H1 (cell line): ENCODE data around the gene CDH11. TPM values are rescaled to one million over a fixed set of nuclear protein-coding genes. Genes with fewer than 3 reads are reported as not detected.

Experiments used
- CTCF ChIA-PET: fragments of 300-600 bp; sonication (Branson Sonifier 250); formaldehyde crosslinking; loops from one replicate; lab custom pipeline; 2021; ENCODE audit not compliant: partially characterized antibody; lab: Charles Lee
- POLR2A ChIA-PET: fragments of 300-600 bp; sonication (Branson Sonifier 250); formaldehyde crosslinking; loops from one replicate; lab custom pipeline; 2021; ENCODE audit warnings: inconsistent platforms; ENCODE audit not compliant: partially characterized antibody; lab: Charles Lee
- DNase-seq, 2 experiments: peaks; one replicate each; pipeline versions ENCODE4 v3.0.0 to v3.0.0-alpha.2; 2010 to 2022; ENCODE audit warnings: low spot score in 2 of 2, low read depth in 1 of 2, mixed read lengths in 1 of 2
- FAIRE-seq: peaks from 2 replicates; lab custom pipeline; 2011; peaks lifted over from hg19 to GRCh38; lab: Jason Lieb, UNC
- H2AFZ ChIP-seq: 2 replicates; pipeline ENCODE4 v1.8.1; 2012; ENCODE audit warnings: low read length, inconsistent platforms
- H2AK5ac ChIP-seq: 2 replicates; pipeline ENCODE4 v1.6.1; 2013; ENCODE audit warnings: low read depth, low read length
- H2BK120ac ChIP-seq: replicated peaks from 2 replicates; pipeline ENCODE3; 2013; ENCODE audit warnings: low read depth, low read length, inconsistent platforms
- H2BK12ac ChIP-seq: 2 replicates; pipeline ENCODE4 v1.6.1; 2013; ENCODE audit warnings: low read depth, low read length
- H2BK15ac ChIP-seq: 2 replicates; pipeline ENCODE4 v1.6.1; 2013; ENCODE audit warnings: low read length
- H2BK20ac ChIP-seq: 2 replicates; pipeline ENCODE4 v1.6.1; 2013; ENCODE audit warnings: low read length
- H2BK5ac ChIP-seq: 2 replicates; pipeline ENCODE4 v1.6.1; 2013; ENCODE audit warnings: low read depth, low read length
- H3K14ac ChIP-seq: 2 replicates; pipeline ENCODE4 v1.6.1; 2013; ENCODE audit warnings: inconsistent platforms; ENCODE audit not compliant: insufficient read length
- H3K18ac ChIP-seq: 2 replicates; pipeline ENCODE4 v1.6.1; 2013; ENCODE audit warnings: low read length; ENCODE audit errors: extremely low read depth
- H3K23ac ChIP-seq: 2 replicates; pipeline ENCODE4 v1.6.1; 2013; ENCODE audit warnings: inconsistent platforms; ENCODE audit not compliant: insufficient read length
- H3K23me2 ChIP-seq: 2 replicates; pipeline ENCODE4 v1.6.1; 2013; ENCODE audit warnings: low read depth, low read length
- H3K27ac ChIP-seq: 2 replicates; pipeline ENCODE4 v1.6.1; 2011; ENCODE audit warnings: low read depth, low read length, inconsistent platforms
- H3K27me3 ChIP-seq, 4 experiments: replicated peaks in 1 of 4; 1 replicate in 1 of 4; 2 replicates in 3 of 4; pipeline versions ENCODE4 v1.6.1 to v1.8.1; 2011 to 2013; ENCODE audit warnings: low read length in 3 of 4, mild to moderate bottlenecking in 3 of 4, inconsistent platforms in 2 of 4, mixed read lengths in 2 of 4, moderate library complexity in 1 of 4; ENCODE audit not compliant: control insufficient read depth in 3 of 4, insufficient read depth in 3 of 4; ENCODE audit errors: extremely low read depth in 1 of 4
- H3K36me3 ChIP-seq, 4 experiments: 2 replicates each; pipeline versions ENCODE4 v1.6.1 to v1.8.1; 2011 to 2013; ENCODE audit warnings: mild to moderate bottlenecking in 4 of 4, low read length in 3 of 4, moderate library complexity in 2 of 4, control low read depth in 1 of 4, inconsistent platforms in 1 of 4; ENCODE audit not compliant: insufficient read depth in 4 of 4, control insufficient read depth in 2 of 4
- H3K4ac ChIP-seq: replicated peaks from 2 replicates; pipeline ENCODE3; 2013; ENCODE audit warnings: low read length, low read depth, mixed read lengths, inconsistent platforms; ENCODE audit not compliant: insufficient read length
- H3K4me1 ChIP-seq, 4 experiments: replicated peaks in 1 of 4; 1 replicate in 1 of 4; 2 replicates in 3 of 4; pipeline versions ENCODE4 v1.6.1 to v1.8.1; 2011 to 2013; ENCODE audit warnings: low read length in 3 of 4, inconsistent platforms in 2 of 4, mixed read lengths in 1 of 4; ENCODE audit not compliant: insufficient read depth in 4 of 4, control insufficient read depth in 3 of 4
- H3K4me2 ChIP-seq, 2 experiments: 2 replicates each; pipeline versions ENCODE4 v1.6.1 to v1.8.1; 2011 to 2013; ENCODE audit warnings: low read depth in 2 of 2, low read length in 2 of 2, control low read depth in 1 of 2, inconsistent platforms in 1 of 2, mild to moderate bottlenecking in 1 of 2; ENCODE audit not compliant: insufficient read depth in 1 of 2
- H3K4me3 ChIP-seq, 4 experiments: fragments of 200-600, 300-600 bp in 1 of 4; sonication (generic), shearing (Covaris generic), sonication (Bioruptor Twin) in 1 of 4; 2 replicates each; pipeline versions ENCODE4 v1.5.1 to v1.8.1; 2011 to 2016; ENCODE audit warnings: low read length in 4 of 4, low read depth in 3 of 4, control low read depth in 2 of 4, inconsistent platforms in 2 of 4, mild to moderate bottlenecking in 2 of 4, mixed read lengths in 1 of 4, moderate library complexity in 1 of 4; ENCODE audit not compliant: insufficient read depth in 2 of 4; ENCODE audit errors: extremely low read depth in 1 of 4
- H3K56ac ChIP-seq: replicated peaks from 2 replicates; pipeline ENCODE3; 2013; ENCODE audit warnings: low read depth, mild to moderate bottlenecking, mixed read lengths, low read length, inconsistent platforms; ENCODE audit not compliant: insufficient read length
- H3K79me1 ChIP-seq: 2 replicates; pipeline ENCODE4 v1.6.1; 2013; ENCODE audit warnings: low read depth, low read length, control low read depth
- H3K79me2 ChIP-seq, 2 experiments: 2 replicates each; pipeline versions ENCODE4 v1.6.1 to v1.8.1; 2012 to 2013; ENCODE audit warnings: low read length in 2 of 2, mild to moderate bottlenecking in 2 of 2, inconsistent platforms in 1 of 2; ENCODE audit not compliant: insufficient read depth in 2 of 2, control insufficient read depth in 1 of 2
- H3K9ac ChIP-seq, 4 experiments: replicated peaks in 1 of 4; 1 replicate in 1 of 4; 2 replicates in 3 of 4; pipeline versions ENCODE4 v1.6.1 to v1.8.1; 2011 to 2013; ENCODE audit warnings: low read depth in 3 of 4, low read length in 3 of 4, control low read depth in 2 of 4, mild to moderate bottlenecking in 2 of 4, moderate library complexity in 2 of 4, inconsistent platforms in 1 of 4; ENCODE audit errors: extremely low read depth in 1 of 4
- H3K9me3 ChIP-seq, 2 experiments: 2 replicates each; pipeline versions ENCODE4 v1.6.1 to v1.8.1; 2012 to 2013; ENCODE audit warnings: mild to moderate bottlenecking in 2 of 2, moderate library complexity in 2 of 2, control low read depth in 1 of 2, inconsistent platforms in 1 of 2, low read depth in 1 of 2, low read length in 1 of 2, mixed read lengths in 1 of 2; ENCODE audit not compliant: insufficient read depth in 2 of 2
- H4K20me1 ChIP-seq, 2 experiments: replicated peaks in 1 of 2; 2 replicates each; pipeline versions ENCODE3 to v1.8.1; 2011 to 2013; ENCODE audit warnings: inconsistent platforms in 2 of 2, low read length in 2 of 2, mild to moderate bottlenecking in 1 of 2; ENCODE audit not compliant: insufficient read depth in 2 of 2, control insufficient read depth in 1 of 2
- H4K5ac ChIP-seq: 2 replicates; pipeline ENCODE4 v1.6.1; 2013; ENCODE audit warnings: low read length, low read depth, mixed read lengths, inconsistent platforms; ENCODE audit not compliant: insufficient read length
- H4K8ac ChIP-seq: 2 replicates; pipeline ENCODE4 v1.8.0; 2013; ENCODE audit warnings: mild to moderate bottlenecking, moderate library complexity, low read length, inconsistent platforms; ENCODE audit not compliant: insufficient read depth; ENCODE audit errors: extremely low read depth
- H4K91ac ChIP-seq: replicated peaks from 2 replicates; pipeline ENCODE3; 2013; ENCODE audit warnings: low read length, mixed read lengths, inconsistent platforms; ENCODE audit not compliant: insufficient read length
- CBX8 ChIP-seq: fragments of 300-800, 300-1000 bp; sonication (generic); IDR thresholded peaks from 2 replicates; pipeline ENCODE4 v1.7.1; 2016; ENCODE audit warnings: low read depth, low read length, borderline replicate concordance
- EZH2 ChIP-seq: fragments of 200-600 bp; sonication (generic); IDR thresholded peaks from 2 replicates; pipeline ENCODE4 v1.7.1; 2012; ENCODE audit warnings: low read depth, mild to moderate bottlenecking, moderate library complexity, low read length, inconsistent platforms; ENCODE audit not compliant: severe bottlenecking
- GTF2F1 ChIP-seq: IDR thresholded peaks from 2 replicates; pipeline ENCODE4 v1.6.1; 2012; ENCODE audit warnings: low read depth, low read length, improper control_type of control experiment, borderline replicate concordance
- JUND ChIP-seq: IDR thresholded peaks from 2 replicates; pipeline ENCODE4 v1.6.1; 2011; ENCODE audit warnings: mild to moderate bottlenecking, improper control_type of control experiment, low read length
- PHF8 ChIP-seq: fragments of 200-600 bp; sonication (generic); conservative IDR thresholded peaks from 2 replicates; pipeline ENCODE4 v1.7.1; 2012; ENCODE audit warnings: low read depth, mild to moderate bottlenecking, inconsistent platforms, low read length, moderate library complexity
- SIN3A ChIP-seq, 2 experiments: IDR thresholded peaks in 1 of 2; conservative IDR thresholded peaks in 1 of 2; 2 replicates each; pipeline ENCODE4 v1.6.1; 2011 to 2012; ENCODE audit warnings: low read length in 2 of 2, improper control_type of control experiment in 1 of 2, low read depth in 1 of 2, mild to moderate bottlenecking in 1 of 2
- SIRT6 ChIP-seq: IDR thresholded peaks from one replicate; pipeline ENCODE4 v1.7.1; 2012; ENCODE audit warnings: low read length, inconsistent platforms
- SP1 ChIP-seq: IDR thresholded peaks from 2 replicates; pipeline ENCODE4 v1.6.1; 2011; ENCODE audit warnings: low read depth, low read length
- TBP ChIP-seq: IDR thresholded peaks from 2 replicates; pipeline ENCODE4 v1.6.1; 2011; ENCODE audit warnings: low read depth, low read length, improper control_type of control experiment
- TCF12 ChIP-seq: IDR thresholded peaks from 2 replicates; pipeline ENCODE4 v1.6.1; 2011; ENCODE audit warnings: low read depth, mild to moderate bottlenecking, low read length
- WGBS, 2 experiments: shearing (Covaris generic) in 1 of 2; methylation state at CpG; one replicate each; pipeline versions ENCODE4 v1.1.6 to v1.1.7; 2013 to 2015; ENCODE audit warnings: low lambda C conversion rate in 2 of 2, mixed read lengths in 2 of 2, inconsistent platforms in 1 of 2, low coverage in 1 of 2, missing lambda C conversion rate in 1 of 2; ENCODE audit not compliant: insufficient replicate concordance in 2 of 2, insufficient coverage in 1 of 2, insufficient read length in 1 of 2; ENCODE audit errors: extremely low coverage in 1 of 2, missing lambda C conversion rate in 1 of 2; 5-methylcytosine and 5-hydroxymethylcytosine counted together
- polyA plus RNA-seq, 7 experiments: library from polyadenylated mRNA; depleted of rRNA in 3 of 7; stranded (reverse) in 5 of 7; unstranded in 2 of 7; fragments of >200 nt in 5 of 7; fragments of 200-250 nt in 2 of 7; gene quantifications; 1 replicate in 5 of 7; 2 replicates in 1 of 7; 4 replicates in 1 of 7; pipeline versions ENCODE4 v1.2.1 to v1.2.3, GENCODE V29; 2011 to 2013; ENCODE audit warnings: missing spikeins in 2 of 7, mixed read lengths in 2 of 7
- total RNA-seq: library from RNA; stranded (reverse); fragmentation: NEBNext Ultra II Directional; extraction: Animal tissue kit (Norgen Biotek cat#: 25700); gene quantifications from 2 replicates; pipeline ENCODE4 v1.2.1, GENCODE V29; 2021
- TF ChIP-seq, protein P1 (sequence below): IDR thresholded peaks from 2 replicates; pipeline ENCODE4 v1.6.1; 2012; ENCODE audit warnings: inconsistent platforms
- TF ChIP-seq, protein P2 (sequence below): IDR thresholded peaks from 2 replicates; pipeline ENCODE4 v1.6.1; 2012; ENCODE audit warnings: inconsistent platforms

The CDH11 gene
- total and polyA plus RNA-seq, 2 of the 8 experiments (the other 6 are each of a cell fraction or from before 2014, with no cell fraction given), result 3.3 to 8.4 TPM

DNA sequence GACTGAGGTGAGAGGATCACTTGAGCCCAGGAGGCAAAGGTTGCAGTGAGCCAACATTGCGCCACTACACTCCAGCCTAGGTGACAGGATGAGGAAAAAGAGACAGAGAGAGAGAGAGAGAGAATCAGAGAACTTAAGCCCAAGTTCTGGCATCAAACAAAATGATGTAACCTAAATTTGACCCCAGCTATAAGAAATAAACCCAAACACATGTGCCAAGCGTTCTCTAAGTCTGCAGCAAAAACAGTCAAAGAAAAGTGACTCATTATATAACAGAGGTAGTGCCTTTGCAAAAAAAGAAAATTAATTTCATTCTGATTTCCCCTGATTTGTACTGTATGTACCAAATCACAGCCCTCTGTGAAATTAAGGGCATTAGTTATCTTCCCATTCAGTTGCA is 89.5 kb downstream of the CDH11 start:
- no peak overlapping the region for H3K4me3 ChIP-seq
- H3K4me2 ChIP-seq, result no peak overlapping the region
- no peak overlapping the region for H3K27ac ChIP-seq
- no peak overlapping the region for H3K4ac ChIP-seq
- POLR2A ChIA-PET, result no interaction called here
- no peak overlapping the region for H4K8ac ChIP-seq
- H3K4me1 ChIP-seq, result 0 out of 7 replicates have a peak, but pooled peaks cover 0 to 4% (median 1%) of the 10 kb centered on the region in 4 experiments
- H2BK120ac ChIP-seq, result no peak overlapping the region
- no peak overlapping the region for H3K9ac ChIP-seq
- no peak overlapping the region for H2BK20ac ChIP-seq
- H3K23ac ChIP-seq, result no peak overlapping the region
- no peaks in the 10 kb centered on the region for H3K36me3 ChIP-seq
- H3K79me1 ChIP-seq, result no peaks in the 10 kb centered on the region
- H2AK5ac ChIP-seq, result no peak overlapping the region
- H4K91ac ChIP-seq, result no peak overlapping the region
- FAIRE-seq (no peak), DNase-seq (no peak)
- no peak overlapping the region for H4K5ac ChIP-seq
- H3K56ac ChIP-seq, result no peak overlapping the region
- H4K20me1 ChIP-seq, result no peaks in the 10 kb centered on the region
- H3K18ac ChIP-seq, result no peak overlapping the region
- peaks cover 2% of the 10 kb centered on the region; the same call in 1 of the 2 replicates for H3K23me2 ChIP-seq
- H2BK15ac ChIP-seq, result no peak overlapping the region
- CTCF ChIA-PET, result interaction anchor here (0.7 kb wide), 1 partner anchor 27 kb away, joined by 3 read pairs; no protein-coding TSS in a partner anchor
- no peak overlapping the region for H2BK5ac ChIP-seq
- no peak overlapping the region for H2AFZ ChIP-seq
- no peaks in the 10 kb centered on the region for H3K79me2 ChIP-seq
- no peak overlapping the region for H3K14ac ChIP-seq
- H3K27me3 ChIP-seq, result no peaks in the 10 kb centered on the region
- no peak overlapping the region for H2BK12ac ChIP-seq
- H3K9me3 ChIP-seq, result no peaks in the 10 kb centered on the region
- WGBS, 2 experiments, result 85% methylated on average over 2 of the region's 2 CpGs; no CpG with 5 or more reads in 1 of the 2 experiments
- TF ChIP-seq JUND (no peak), SIN3A (conservative IDR thresholded peaks at IDR 0.05 in 1 of 2, IDR thresholded peaks at IDR 0.05 in 1 of 2; ENCODE audit: low read depth in 1 of 2, low read length in 2 of 2) (no peak), EZH2 (no peak), SP1 (no peak), SIRT6 (no peak), TCF12 (no peak), TBP (no peak), GTF2F1 (no peak), PHF8 (no peak), CBX8 (no peak)
- TF ChIP-seq, protein P1, sequence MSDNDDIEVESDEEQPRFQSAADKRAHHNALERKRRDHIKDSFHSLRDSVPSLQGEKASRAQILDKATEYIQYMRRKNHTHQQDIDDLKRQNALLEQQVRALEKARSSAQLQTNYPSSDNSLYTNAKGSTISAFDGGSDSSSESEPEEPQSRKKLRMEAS, result no peak
- TF ChIP-seq, protein P2, sequence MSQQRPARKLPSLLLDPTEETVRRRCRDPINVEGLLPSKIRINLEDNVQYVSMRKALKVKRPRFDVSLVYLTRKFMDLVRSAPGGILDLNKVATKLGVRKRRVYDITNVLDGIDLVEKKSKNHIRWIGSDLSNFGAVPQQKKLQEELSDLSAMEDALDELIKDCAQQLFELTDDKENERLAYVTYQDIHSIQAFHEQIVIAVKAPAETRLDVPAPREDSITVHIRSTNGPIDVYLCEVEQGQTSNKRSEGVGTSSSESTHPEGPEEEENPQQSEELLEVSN, result no peak
